T1000 (cell line): ENCODE measurements around the gene NCLN.
"Not testable (repeated sequence)": the region's sequence is repeated elsewhere in the genome, so short reads cannot be mapped to it uniquely, and the experiment has no call there.

ENCODE experiments used
- DNase-seq: peaks from one replicate; lab custom pipeline; 2025; ENCODE audit warnings: mixed read lengths; lab: John Stamatoyannopoulos, UW

Gene NCLN

GRCh38 chr19:3198901-3199700 is 13.4 kb downstream of the NCLN start:
- DNase-seq: no peak

DNA sequence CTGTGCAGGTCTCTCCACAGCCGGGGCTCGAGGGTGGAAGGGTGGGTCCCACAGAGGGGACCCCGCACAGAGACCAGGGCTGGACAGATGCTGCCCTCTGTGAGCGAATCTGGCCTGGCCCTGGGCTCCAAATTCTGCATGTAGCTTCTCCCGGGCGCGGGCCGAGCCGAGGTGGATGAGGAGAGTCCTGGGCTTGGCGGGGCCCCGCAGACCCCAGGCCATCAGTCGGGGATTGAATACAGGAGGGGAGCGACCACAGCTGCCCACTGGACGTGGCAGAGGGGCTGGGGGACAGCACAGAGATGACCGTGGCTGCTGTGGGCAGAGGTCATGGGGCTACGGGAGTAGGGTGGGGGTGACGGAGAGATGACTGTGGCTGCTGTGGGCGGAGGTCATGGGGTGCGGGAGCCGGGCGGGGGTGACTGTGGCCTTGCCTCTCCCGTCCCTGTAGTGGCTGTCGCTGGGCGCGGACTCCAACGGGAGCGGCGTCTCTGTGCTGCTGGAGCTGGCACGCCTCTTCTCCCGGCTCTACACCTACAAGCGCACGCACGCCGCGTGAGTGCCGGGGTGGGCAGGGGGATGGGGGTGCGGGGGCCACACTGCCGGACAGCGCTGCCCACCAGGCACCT is 15.5 kb downstream of the NCLN start:
- no peak for DNase-seq

DNA sequence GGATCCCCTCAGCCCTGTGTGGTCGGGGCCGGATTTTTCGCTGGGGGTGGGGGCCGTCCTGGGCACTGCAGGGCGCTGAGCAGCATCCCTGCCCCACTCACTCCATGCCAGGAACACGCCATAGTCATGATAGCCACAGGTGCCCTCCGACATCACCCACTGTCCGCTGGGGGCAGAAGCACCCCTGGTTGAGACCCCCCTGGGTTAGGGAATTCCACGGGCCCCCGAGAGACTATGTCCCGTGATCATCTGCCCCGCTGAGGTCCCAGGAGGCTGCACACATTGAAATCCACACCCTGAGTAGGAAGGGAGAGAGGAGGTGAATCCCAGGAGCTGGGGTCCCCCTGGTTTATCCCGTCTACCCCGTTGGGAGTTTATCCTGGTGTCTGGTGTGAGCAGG is 16.2 kb downstream of the NCLN start:
- no peak for DNase-seq

DNA sequence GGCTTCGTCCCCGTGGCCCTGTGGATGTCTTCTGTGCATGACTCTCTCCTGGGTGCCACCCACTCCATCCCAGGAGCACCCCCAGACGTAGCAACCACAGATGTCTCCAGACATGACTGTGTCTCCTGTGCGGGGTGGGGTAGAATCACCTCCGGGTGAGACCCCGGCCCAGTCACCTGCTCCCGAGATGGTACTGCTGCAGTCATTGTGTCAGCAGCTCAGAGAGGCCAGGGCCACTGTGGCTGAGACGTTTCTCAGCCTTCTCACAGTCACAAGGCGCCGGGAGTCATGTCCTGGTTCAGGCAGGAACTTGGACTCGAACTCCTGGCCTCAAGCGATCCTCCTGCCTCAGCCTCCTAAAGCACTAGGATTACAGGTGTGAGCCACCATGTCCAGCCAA is 16.6 kb downstream of the NCLN start:
- no peak for DNase-seq

DNA sequence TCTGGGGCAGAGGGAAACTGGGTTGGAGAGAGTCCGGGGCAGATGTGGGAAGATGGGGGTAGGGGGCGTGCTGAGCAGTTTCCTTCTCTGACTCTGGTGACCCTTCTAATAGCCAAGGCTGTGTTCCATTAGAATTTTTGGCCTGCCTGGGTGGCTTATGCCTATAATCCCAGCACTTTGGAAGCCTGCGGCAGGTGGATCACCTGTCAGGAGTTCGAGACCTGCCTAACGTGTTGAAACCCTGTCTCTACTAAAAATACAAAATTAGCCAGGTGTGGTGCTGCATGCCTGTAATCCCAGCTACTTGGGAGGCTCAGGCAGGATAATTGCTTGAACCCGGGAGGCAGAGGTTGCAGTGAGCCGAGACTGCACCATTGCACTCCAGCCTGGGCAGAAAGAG is 17.2 kb downstream of the NCLN start:
- not testable (repeated sequence) for DNase-seq

GRCh38 chr19:3203805-3204645 is 18.3 kb downstream of the NCLN start:
- DNase-seq: no peak

DNA sequence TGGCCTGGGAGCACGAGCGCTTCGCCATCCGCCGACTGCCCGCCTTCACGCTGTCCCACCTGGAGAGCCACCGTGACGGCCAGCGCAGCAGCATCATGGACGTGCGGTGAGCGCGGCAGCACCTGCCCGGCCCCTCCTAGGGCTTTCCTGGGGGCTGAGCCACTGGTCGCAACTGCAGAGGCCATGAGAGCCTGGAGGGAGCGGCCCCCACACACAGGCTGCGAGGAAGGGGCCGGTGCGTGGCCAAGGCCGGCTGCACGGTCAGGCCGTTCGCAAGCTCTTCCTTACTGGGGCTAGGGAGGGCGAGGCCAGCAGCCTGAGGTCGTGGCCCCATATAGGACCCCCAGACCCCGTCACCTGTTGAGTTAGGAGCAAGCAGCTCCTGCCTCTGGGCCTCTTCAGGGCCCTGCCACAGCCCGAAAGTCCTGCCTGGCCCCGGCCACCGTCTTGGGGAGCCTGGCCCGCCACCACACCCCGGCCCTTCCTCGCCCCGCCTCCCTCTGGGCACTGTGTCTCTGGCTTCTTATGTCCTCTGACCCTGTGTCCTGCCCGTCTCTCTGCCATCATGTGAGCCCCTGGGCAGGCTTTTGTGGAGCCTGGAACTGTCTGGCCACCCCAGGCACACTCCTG is 19.0 kb downstream of the NCLN start:
- DNase-seq: no peak

DNA sequence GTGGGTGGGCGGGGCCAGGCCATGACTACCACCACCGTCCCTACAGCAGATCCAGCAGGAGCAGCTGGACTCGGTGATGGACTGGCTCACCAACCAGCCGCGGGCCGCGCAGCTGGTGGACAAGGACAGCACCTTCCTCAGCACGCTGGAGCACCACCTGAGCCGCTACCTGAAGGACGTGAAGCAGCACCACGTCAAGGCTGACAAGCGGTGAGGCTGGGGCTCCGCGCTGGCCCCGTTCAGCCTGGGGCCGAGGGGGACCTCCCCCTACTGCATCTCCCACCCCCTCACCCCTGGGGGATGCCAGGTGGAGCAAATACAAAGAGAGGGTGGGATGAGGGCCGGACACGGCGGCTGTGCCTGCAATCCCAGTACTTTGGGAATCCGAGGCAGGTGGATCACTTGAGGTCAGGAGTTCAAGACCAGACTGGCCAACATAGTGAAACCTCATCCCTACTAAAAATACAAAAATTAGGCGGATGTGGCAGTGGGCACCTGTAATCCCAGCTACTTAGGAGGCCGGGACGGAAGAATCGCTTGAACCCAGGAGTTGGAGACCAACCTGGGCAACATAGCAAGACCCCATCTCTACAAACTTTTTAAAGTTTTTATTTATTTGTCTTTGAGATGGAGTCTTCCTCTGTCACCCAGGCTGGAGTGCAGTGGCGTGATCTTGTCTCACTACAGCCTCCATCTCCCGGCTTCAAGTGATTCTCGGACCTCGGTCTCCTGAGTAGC is 20.7 kb downstream of the NCLN start:
- DNase-seq: no peak

- DNase-seq: no peak
Measured at GRCh38 chr19:3207461-3208242, 21.9 kb downstream of the NCLN start.

GRCh38 chr19:3208317-3209207 is 22.8 kb downstream of the NCLN start:
- no peak for DNase-seq

GRCh38 chr19:3210347-3211017 is 24.8 kb downstream of the NCLN start:
- no peak for DNase-seq

DNA sequence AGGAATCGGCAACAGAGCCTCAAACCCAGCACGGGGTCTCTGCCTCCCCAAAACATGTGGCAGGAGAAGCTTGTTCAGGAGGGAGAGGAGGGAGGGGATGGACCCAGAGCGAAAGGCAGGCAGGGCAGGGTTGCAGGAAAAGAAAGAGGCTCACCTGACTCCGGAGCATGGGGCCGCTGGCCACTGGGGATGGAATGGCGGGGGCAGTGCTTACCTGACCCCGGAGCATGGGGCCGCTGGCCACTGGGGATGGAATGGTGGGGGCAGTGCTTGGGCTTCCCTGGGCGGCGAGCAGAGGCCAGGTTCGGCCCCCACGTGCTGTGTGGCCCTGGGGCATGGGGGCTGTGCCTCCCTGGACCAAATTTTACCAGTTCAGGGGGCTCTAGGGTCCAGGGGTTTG is 25.5 kb downstream of the NCLN start:
- no peak for DNase-seq

DNA sequence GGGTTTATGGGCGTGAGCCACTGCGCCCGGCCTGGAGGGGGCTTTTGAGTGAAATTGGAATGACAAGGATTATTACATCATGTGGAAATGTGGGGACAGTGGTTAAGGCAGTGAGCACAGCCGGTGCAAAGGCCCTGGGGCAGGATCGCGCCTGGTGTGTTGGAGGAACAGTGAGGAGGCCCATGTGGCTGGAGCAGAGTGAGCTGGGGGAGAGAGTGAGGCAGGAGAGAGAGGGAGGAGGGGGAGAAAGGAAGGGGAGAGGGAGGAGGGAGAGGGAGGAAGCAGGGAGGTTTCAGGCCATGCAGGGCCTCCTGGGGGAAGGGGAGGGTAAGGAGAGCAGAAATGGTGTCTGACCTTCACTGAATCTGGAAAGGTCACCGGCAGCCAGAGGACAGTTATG is 27.4 kb downstream of the NCLN start:
- no peak for DNase-seq

DNA sequence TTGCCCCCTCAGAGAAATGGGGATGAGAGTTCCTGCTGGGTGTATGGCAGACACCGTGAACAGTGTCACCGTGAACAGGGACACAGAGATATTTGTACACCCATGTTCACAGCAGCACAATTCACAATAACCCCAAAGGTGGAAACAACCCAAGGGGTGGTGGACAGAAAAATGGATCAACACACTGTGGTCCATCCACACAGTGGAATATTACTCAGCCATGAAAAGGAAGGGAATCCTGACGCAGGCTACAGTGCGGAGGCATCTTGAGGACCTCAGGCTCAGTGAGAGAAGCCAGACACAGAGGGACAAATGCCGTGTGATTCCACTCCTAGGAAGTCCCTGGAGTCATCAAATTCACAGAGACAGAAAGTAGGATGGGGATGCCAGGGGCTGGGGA is 31.1 kb downstream of the NCLN start:
- DNase-seq: no peak

GRCh38 chr19:3220576-3220975 is 34.8 kb downstream of the NCLN start:
- DNase-seq: no peak

DNA sequence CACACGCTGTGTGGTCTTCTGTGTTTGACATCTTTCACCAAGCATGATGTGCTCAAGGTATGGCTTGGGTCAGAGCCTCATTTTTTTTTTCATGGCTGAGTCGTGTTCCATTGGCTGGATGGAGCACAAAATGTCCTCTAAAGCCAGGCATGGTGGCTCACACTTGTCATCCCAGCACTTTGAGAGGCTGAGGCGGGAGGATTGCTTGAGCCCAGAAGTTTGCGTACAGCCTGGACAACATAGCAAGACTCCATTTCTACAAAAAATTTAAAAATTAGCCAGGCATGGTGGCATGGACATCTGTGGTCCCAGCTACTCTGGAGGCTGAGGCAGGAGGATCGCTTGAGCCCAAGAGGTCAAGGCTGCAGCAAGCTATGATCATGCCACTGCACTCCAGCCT is 35.8 kb downstream of the NCLN start:
- not testable (repeated sequence) for DNase-seq

- no peak for DNase-seq
Measured at GRCh38 chr19:3222709-3223108, 37.0 kb downstream of the NCLN start.

- DNase-seq: no peak
Measured at GRCh38 chr19:3224346-3225168, 38.8 kb downstream of the NCLN start, which contains the start of gene CELF5. CELF5 (plus strand) TSS chr19:3224661; CDS start chr19:3224740, 79 bp downstream.
